ENCODE results near the gene MBD3L5.

MBD3L5 gene

GRCh38 chr19:7069904-7070226 lies 39.5 kb downstream of the MBD3L5 start:
- TF ChIP-seq CTCF (IDR thresholded peaks at IDR 0.05; ENCODE audit: low read depth, low read length, missing control alignments), result no peak
- in situ Hi-C loops (cut with HindIII; ENCODE audit: low sequenced_read_pairs), result no loop called here
- DNase-seq (ENCODE audit: low read depth), result no peak
- peak overlapping the region; percentile 95 for H3K4me3 ChIP-seq (ENCODE audit: low read depth, low read length)

- no peak for DNase-seq (ENCODE audit: low read depth)
- no peak for TF ChIP-seq CTCF (IDR thresholded peaks at IDR 0.05; ENCODE audit: low read depth, low read length, missing control alignments)
- in situ Hi-C loops (cut with HindIII; ENCODE audit: low sequenced_read_pairs), result no loop called here
- no peak overlapping the region for H3K4me3 ChIP-seq (ENCODE audit: low read depth, low read length)
Observed at GRCh38 chr19:7072541-7072940, 42.2 kb downstream of the MBD3L5 start.

GRCh38 chr19:7074705-7075282 lies 44.4 kb downstream of the MBD3L5 start:
- no peak for TF ChIP-seq CTCF (IDR thresholded peaks at IDR 0.05; ENCODE audit: low read depth, low read length, missing control alignments)
- DNase-seq (ENCODE audit: low read depth), result no peak
- in situ Hi-C loops (cut with HindIII; ENCODE audit: low sequenced_read_pairs), result no loop called here
- H3K4me3 ChIP-seq (ENCODE audit: low read depth, low read length), result no peak overlapping the region

- in situ Hi-C loops (cut with HindIII; ENCODE audit: low sequenced_read_pairs), result no loop called here
- TF ChIP-seq CTCF (IDR thresholded peaks at IDR 0.05; ENCODE audit: low read depth, low read length, missing control alignments), result no peak
- H3K4me3 ChIP-seq (ENCODE audit: low read depth, low read length), result no peak overlapping the region
- DNase-seq (ENCODE audit: low read depth), result no peak
Observed at GRCh38 chr19:7076151-7076550, 45.8 kb downstream of the MBD3L5 start.

- no peak for TF ChIP-seq CTCF (IDR thresholded peaks at IDR 0.05; ENCODE audit: low read depth, low read length, missing control alignments)
- no peak overlapping the region for H3K4me3 ChIP-seq (ENCODE audit: low read depth, low read length)
- in situ Hi-C loops (cut with HindIII; ENCODE audit: low sequenced_read_pairs), result no loop called here
- no peak for DNase-seq (ENCODE audit: low read depth)
Observed at GRCh38 chr19:7078008-7078407, 47.6 kb downstream of the MBD3L5 start.

Data from astrocyte of the cerebellum (primary cell).